HG03521 (cell line): ENCODE results near the gene R3HDM2.
"Not testable (repeated sequence)": the region's sequence is repeated elsewhere in the genome, so short reads cannot be mapped to it uniquely, and the experiment has no call there.

Experiments
- ATAC-seq: cut with Tn5 transposase; IDR thresholded peaks from one replicate; pipeline ENCODE4 v1.9.1; 2021; ENCODE audit warnings: mild to moderate bottlenecking, moderate library complexity; ENCODE audit not compliant: unreplicated experiment

The R3HDM2 gene

GRCh38 chr12:57454213-57454565 lies 23.3 kb upstream of the R3HDM2 start:
- no peak for ATAC-seq

- ATAC-seq: peak; percentile 42
Observed at GRCh38 chr12:57452937-57453509, 22.2 kb upstream of the R3HDM2 start.

GRCh38 chr12:57452181-57452936 lies 21.5 kb upstream of the R3HDM2 start:
- no peak for ATAC-seq

- ATAC-seq: no peak
Observed at GRCh38 chr12:57451233-57451778, 20.5 kb upstream of the R3HDM2 start.

- no peak for ATAC-seq
Observed at GRCh38 chr12:57450057-57450456, 19.2 kb upstream of the R3HDM2 start.

GRCh38 chr12:57449375-57449774 lies 18.5 kb upstream of the R3HDM2 start:
- ATAC-seq: no peak

GRCh38 chr12:57448669-57449068 lies 17.8 kb upstream of the R3HDM2 start:
- no peak for ATAC-seq

- ATAC-seq: no peak
Observed at GRCh38 chr12:57446292-57446960, 15.6 kb upstream of the R3HDM2 start.

GRCh38 chr12:57444744-57445143 lies 13.9 kb upstream of the R3HDM2 start:
- no peak for ATAC-seq

GRCh38 chr12:57444337-57444736 lies 13.5 kb upstream of the R3HDM2 start:
- ATAC-seq: not testable (repeated sequence)

- no peak for ATAC-seq
Observed at GRCh38 chr12:57441846-57442427, 11.1 kb upstream of the R3HDM2 start.

- ATAC-seq: not testable (repeated sequence)
Observed at GRCh38 chr12:57441393-57441792, 10.6 kb upstream of the R3HDM2 start.

GRCh38 chr12:57439762-57440266 lies 9.0 kb upstream of the R3HDM2 start:
- ATAC-seq: no peak

GRCh38 chr12:57438400-57438799 lies 7.6 kb upstream of the R3HDM2 start:
- ATAC-seq: no peak

- no peak for ATAC-seq
Observed at GRCh38 chr12:57435293-57435692, 4.5 kb upstream of the R3HDM2 start.

- ATAC-seq: no peak
Observed at GRCh38 chr12:57434517-57435223, 3.8 kb upstream of the R3HDM2 start, which contains the start of gene INHBC. TSS of gene INHBC (plus strand) at chr12:57434784. CDS start at chr12:57434887, 103 bp downstream.

GRCh38 chr12:57433370-57433769 lies 2.5 kb upstream of the R3HDM2 start:
- ATAC-seq: no peak

- no peak for ATAC-seq
Observed at GRCh38 chr12:57431654-57432188, 878 bp upstream of the R3HDM2 start.

- peak; percentile 60 for ATAC-seq
Observed at GRCh38 chr12:57430112-57430930, 522 bp downstream of the R3HDM2 start.
